ENCODE measurements around the gene NKD1.
"Not testable (repeated sequence)": the region's sequence is repeated elsewhere in the genome, so short reads cannot be mapped to it uniquely, and the experiment has no call there.

The NKD1 gene, protein sequence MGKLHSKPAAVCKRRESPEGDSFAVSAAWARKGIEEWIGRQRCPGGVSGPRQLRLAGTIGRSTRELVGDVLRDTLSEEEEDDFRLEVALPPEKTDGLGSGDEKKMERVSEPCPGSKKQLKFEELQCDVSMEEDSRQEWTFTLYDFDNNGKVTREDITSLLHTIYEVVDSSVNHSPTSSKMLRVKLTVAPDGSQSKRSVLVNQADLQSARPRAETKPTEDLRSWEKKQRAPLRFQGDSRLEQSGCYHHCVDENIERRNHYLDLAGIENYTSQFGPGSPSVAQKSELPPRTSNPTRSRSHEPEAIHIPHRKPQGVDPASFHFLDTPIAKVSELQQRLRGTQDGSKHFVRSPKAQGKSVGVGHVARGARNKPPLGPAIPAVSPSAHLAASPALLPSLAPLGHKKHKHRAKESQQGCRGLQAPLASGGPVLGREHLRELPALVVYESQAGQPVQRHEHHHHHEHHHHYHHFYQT

DNA sequence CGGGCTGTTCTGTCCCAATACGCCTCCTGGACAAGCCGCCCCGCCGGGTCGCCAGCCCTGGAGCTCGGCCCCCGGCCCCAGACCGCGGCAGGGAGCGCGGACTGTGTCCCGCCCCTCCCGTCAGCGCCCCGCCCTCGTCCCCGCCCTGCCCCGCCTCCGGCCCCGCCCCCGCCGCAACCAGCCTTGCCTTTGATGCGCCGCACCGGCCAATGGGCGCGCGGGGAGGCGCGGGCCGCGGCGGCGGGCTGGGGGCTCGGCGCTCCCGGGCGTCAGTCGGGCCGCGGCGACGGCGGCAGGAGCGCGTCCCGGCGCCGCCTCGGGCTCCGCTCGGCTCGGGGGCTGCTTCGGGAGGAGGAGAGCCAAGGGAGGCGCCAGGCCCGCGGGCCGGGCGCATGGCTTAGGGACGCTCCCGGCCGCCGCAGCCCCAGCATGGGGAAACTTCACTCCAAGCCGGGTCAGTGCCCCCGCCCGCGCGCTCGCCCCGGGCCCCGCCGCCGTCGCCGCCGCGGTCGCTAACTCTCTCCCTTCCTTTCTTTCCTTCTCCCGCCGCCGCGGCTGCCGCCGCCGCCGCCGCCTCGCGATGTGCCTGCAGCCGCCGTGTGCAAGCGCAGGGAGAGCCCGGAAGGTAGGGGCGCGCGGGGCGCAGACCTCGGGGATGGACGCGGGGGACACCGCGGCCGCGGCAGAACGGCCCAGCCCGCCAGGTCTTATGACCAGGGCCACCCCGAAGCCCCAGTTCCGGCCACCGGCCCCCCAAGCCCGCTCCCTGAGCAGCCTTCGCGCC lies at the start of gene NKD1:
Gene NKD1, plus strand, starts transcription at position 272 of the 784 bp plus-strand sequence. Its CDS starts 158 bp downstream, at position 430.
- peak in 46 of 51 donors; percentile 11 to 91 (median 63) for DNase-seq

DNA sequence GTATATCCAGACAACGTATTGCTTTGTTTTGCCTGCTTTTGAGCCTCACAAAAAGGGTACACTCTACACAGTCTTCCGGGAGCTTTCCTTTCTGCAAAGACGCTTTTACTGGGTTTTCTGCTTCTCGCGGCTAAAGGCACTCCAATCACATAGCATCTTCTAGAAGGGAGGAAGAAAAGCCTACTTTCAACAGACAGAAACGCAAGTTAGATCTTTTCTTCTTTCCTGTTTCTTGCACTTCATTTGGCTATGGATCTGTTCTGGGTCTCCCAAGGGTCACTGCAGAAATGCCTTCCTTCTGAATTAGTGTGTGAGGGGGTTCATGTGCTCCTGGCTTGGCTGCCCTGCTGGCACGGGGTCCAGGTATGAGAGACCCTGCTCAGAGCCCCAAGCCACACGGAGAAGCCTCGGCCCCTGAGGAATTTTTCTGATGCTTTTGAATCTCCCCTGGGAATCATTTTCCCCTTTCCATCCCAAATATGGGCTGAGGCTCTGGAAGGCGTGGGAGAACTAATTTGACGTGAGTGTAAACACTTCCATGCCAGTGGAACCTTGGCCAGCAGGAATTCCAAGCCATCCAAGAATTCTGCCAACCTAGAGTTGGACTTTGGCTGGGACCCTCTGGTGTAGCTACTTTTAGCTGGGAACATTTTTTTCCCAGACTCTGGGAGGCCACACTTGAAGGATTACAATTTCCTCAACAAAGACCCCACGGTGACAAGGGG lies 49.6 kb upstream of the NKD1 start:
- no peak for DNase-seq

DNA sequence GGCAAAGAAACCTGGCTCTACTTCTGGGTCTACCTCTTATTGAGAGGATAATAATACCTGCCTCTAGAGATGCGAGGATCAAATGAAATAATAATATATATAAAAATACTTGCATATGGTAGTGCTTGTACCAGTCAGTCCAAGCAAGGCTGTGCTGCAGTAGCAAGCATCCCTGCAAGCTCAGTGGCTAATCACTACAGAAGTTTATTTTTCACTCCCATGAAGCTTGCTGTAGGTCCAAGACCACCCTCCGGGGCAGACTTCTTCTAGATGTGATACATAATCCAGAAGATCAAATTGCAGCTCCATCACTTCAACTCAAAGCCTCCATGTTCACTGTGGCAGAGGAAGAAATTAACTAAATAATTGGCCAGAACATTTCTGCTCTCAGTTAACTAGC lies 48.9 kb upstream of the NKD1 start:
- no peak for DNase-seq

DNA sequence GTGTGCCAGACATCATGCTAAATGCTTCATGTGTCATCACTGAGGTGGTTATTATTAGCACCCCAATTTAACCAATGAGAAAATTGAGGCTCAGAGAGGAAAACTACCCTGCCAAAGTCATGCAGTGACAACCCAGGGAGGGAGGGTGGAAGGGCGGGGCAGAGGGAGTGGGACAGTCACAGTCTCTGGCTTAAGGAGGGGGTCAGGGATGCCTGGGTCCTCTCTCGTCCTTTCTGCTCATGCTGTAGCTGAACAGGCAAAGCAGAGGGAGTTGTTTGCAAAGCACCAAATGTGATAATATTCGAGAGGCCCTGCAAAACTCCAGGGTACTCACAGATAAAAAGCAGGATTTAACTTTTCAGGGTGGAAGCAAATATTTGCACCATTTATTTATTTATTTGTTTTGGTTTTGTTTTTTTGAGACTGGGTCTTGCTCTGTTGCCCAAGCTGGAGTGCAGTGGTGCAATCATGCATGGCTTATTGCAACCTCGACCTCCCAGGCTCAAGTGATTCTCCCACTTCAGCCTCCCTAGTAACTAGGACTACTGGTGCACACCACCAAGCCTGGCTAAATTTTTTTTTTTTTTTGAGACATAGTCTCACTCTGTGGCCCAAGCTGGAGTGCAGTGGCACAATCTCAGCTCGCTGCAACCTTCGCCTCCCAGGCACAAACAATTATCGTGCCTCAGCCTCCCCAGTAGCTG lies 47.9 kb upstream of the NKD1 start:
- no peak for DNase-seq

DNA sequence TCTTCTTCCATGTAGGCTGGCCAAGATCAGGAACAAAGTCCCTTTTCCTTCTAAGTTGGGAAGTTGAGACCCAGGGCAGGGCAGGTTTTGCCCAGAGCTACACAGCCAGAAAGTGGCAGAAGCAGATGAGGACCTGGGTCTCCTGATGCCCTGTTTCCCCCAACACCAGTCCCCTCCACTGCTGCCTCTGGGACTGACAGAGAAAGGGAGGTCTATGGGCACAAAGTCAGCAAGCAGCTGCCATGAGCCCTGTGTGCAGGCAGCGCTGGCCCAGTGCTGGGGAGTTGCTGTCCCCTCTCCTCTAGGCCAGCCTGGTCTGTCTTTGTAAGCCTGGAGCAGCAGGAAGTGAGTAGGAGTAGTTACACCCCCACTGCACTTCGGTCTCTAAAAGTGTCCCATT lies 46.9 kb upstream of the NKD1 start:
- no peak for DNase-seq

DNA sequence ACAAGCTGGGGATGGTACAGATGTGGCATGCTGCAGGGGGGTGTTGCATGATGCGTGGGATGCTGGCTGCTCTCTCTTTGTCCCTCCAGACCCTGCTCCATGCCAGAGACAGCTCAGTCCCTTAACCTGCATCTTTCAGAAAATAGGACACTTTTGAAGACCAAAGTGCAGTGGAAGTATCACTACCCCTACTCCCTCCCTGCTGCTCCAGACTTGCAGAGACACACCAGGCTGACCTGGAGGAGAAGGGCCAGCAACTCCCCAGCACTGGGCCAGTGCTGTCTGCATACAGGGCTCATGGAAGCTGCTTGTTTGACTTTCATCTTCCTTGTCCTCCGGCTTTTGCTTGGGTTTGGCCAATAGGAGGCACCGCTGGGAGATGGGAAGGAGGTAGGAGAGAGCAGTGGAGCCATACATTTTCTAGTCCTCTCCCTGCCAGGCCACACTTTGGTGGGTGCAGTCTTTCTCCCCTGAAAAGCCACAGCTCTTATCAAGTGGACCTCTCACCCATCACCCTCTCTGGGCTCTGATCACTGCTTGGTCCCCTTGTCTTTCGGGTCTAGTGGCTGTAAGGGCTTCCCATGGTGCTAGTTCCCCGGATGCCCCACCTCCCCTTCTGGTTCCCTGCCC lies 46.1 kb upstream of the NKD1 start:
- no peak for DNase-seq

DNA sequence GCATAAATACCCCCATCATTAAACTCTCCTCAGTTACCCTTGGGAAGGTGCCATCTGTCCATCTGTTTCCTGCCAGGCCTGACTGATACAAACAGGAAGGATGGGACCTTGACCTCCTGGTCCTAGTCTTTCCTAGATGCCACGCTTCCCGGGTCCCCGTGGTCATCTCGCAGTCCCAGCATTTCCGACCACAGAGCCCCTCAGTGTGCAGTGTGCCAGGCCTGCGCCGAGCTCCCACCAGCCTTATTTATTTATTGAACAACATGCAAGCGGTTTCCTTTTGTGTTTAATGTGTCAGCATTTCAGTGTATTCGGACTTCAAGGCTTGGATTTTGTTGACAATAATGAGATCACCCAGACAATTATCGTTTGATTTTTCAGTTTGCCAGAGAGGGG lies 45.6 kb upstream of the NKD1 start:
- DNase-seq = no peak

DNA sequence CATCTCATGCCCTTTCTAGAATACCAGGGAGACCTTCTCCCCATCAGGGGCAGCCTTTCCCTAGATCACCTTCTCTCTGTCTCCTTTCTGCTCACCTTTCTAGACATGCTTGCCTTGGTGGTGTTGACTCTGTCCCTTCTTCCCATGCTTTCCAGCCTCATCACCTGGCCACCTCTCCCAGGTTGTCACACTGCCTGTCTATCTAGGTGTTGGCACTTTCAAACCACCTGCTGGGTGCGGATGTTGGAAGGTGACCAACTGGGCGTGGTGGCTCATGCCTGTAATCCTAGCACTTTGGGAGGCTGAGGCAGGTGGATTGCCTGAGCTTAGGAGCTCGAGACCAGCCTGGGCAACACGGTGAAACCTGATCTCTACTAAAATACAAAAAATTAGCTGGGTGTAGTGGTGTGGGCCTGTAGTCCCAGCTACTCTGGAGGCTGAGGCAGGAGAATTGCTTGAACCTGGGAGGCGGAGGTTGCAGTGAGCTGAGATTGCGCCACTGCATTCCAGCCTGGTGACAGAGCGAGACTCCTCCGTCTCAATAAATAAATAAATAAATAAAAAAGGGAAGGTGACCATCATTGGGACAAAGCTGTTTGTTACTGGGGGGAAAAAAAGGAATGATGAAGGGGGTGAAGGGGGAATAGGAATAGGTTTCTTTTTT lies 44.2 kb upstream of the NKD1 start:
- not testable (repeated sequence) for DNase-seq

DNA sequence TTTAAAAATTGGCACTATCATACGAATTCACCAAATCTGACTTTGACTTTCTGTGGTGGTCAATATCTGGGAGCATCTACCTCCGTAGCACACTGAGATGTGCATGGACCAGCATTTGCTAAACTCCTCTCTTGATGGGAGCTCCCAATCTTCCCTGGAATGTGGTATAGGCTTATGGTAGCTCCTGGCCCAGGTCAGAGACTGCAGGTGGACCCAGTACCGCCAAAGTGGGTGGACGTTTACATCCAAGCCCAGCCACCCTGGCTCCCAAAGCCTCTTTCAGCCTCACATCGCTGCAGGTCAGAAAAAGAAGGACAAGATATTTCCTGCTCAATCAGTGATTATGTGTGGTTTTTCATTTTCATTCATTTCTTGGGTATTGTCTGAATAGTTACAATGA lies 43.1 kb upstream of the NKD1 start:
- DNase-seq = no peak

DNA sequence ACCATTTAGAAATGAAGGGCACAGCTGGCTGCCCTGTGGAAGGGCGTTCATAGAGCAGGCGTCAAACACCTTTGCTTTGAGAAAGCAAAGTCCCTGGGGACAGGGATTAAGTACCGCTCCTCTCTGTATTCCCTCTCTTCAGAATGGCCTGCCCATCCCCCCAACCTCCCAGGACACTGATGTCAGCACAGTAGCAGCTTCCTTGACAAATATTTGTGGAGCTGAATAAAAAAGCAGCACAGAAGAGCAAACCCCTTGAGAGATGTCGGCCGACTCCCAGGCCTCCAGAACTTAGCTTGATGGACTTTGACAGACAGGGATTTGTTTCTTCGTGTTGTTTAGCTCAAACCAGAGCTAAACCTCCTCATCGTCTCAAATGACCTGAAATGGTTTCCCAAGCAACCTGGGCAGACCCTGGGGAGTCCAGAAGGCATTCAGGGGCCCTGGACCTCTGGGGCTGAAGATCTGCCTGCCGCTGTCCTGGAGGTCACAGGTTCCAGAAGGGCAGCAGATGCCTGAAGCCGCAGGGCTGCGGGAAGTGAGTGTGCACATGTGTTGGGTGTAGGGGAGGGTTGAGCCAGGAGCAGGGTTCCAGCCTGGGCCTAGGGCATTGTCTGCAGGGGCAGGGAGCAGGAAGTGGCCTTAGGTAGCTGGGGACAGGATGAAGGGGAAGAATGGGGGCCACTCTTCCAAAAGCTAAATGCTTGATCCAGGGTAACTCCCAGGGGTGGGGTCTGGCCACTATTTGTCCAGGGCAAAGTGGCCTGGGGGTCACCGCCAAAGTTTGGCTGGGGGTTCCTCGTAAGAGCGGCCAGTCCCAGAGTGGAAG lies 42.3 kb upstream of the NKD1 start:
- no peak for DNase-seq

DNA sequence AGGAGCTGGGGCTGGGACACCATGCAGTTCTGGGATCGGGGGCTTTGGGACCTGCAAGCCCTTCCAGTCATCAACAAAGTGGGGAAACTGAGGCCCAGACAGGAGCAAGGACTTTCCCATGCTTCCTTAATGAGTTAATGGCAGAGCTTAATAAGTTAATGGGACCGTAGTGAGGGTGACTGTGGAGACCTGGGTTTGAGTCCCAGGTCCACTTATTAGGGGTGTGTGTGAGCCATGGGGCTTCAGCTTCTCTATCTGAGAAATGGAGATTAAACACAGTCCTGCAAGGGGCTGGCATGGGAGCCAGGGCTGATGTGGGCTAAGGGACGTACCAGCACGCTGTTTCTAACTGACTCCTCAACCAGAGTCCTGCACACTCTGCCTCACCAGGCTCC lies 41.7 kb upstream of the NKD1 start:
- DNase-seq = no peak

DNA sequence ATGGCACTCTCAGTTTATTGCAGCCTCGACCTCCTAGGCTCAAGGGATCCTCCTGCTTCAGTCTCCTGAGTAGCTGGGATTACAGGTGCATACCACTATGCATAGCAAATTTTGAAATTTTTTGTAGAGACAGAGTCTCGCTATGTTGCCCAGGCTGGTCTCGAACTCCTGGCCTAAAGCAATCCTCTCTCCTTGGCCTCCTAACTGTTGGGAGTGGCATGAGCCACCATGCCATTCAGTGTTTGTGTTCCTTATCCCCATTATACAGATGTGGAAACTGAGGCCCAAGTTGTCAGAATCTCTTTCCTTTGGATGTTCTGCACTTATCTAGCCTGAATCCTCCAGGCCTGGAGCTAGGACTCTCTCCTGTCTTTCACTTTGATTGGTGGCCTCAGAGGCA lies 40.8 kb upstream of the NKD1 start:
- DNase-seq = no peak

DNA sequence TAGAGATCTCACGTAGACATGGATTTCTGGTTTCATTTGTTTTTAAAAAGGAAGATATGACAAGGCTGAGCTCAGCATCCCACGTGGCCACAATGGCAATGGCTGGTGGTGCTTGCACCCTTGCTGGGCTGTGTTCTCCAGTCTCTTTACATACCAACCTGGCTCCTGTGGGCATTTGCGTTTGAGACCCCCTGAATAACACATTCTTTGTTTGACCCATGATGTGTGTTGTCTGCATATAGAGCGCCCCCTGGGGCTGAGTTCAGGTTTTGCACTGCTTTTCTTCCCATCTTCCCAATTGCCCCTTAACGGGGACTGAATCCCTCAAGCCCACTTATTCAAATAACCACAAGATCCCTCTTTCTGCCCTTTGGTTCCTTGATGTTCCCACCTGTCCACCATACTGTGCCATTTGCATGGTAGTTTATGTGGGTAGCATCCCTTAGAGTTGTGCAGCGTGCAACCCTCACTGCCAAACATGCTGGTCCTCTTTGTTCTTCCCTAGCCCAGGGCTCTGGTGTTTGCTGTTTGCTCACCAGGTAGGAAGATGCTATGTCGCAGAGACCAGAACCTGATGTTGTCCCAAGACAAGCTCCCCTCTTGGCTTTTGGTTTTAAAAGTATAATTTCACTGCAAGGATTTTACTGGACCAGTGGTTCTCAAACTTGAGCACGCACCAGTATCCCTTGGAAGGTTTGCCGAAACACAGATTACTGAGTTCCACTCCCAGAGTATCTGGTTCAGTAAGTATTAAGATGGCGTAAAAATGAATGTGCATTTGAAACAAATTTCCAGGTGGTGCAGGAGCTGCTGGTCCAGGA lies 38.5 kb upstream of the NKD1 start:
- peak in 11 of 51 donors; percentile 1 to 30 (median 8) for DNase-seq

DNA sequence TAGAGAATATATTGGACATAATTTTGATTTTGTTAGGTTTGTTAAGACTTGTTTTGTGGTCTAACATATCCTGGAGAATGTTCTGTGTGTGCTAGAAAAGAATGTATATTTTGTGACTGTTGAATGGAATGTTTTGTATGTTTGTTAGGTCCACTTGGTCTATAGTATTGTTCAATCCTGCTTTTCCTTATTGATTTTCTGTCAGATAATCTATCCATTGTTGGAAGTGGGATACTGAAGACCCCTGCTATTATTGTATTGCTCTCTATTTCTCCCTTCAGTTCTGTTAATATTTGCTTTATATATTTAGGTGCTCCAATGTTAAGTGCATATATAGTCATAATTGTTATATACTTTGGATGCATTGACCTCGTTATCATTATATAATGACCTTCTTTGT lies 33.0 kb upstream of the NKD1 start:
- no peak for DNase-seq

DNA sequence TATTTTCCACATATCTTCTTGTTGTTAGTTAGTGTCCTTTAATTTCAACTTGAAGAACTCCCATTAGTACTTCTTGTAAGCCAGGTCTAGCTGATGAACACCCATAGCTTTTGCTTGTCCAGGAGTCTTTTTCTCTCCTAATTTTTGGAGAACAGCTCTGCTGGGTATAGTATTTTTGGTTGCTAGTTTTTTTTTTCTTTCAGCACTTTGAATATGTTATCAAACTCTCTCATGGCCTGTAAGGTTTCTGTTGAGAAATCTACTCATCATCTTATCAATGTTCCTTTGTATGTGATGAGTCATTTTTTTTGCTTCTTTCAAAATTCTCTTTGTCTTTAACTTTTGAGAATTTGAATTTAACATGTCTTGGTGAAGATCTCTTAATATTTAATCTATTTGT lies 31.8 kb upstream of the NKD1 start:
- DNase-seq = no peak

DNA sequence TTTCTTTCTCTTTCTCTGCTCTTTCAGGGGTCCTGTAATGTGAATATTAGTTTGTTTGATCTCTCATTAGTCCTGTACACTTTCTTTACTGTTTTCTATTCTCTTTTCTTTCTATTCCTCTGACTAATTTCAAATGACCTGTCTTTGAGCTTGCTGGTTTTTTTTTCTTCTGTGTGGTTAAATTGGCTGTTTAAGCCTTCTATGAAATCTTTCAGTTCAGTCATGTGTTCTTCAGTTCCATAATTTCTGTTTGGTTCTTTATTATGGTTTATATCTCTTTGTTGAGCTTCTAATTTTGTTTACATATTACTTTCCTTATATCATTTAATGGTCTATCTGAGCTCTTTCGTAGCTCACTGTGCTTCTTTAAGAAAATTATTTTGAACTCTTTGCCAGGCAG lies 31.3 kb upstream of the NKD1 start:
- DNase-seq = no peak

DNA sequence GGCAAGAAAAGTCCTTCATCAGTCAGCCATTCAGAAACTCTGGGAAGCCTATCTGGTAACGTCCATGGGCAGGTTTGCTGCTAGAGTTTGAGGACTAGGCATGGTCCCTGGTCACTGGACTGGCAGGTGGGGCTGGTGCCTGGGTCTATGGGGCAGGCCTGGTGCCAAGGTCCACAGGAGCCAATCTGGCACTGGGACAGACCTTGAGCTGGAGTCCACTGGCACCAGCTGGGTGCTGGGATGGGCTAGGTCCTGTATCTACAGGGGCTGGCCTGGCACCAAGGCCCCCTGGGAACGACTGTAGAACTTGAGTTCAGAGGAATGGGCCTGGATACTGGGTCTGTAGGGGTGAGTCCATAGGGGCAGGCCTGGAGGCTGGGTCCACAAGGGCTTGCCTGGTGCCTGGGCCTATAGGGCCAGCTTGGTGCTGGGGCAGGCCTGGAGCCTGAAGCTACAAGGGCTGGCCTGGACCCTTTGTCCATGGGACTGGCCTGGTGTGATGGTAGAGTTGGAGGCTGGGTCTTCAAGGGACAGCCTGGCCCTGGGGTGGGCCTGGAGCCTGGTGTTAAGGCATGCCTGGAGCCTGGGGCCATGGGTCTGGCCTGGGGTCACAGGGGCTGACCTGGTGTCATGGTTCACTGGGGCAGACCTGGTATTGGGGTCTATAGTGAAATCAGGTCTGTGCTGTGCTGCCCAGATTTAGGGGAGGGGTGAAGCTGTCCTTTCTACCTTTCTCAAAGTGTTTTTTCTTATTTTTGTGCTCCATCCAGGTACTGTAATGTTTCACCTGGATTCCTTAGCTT lies 30.5 kb upstream of the NKD1 start:
- no peak for DNase-seq

DNA sequence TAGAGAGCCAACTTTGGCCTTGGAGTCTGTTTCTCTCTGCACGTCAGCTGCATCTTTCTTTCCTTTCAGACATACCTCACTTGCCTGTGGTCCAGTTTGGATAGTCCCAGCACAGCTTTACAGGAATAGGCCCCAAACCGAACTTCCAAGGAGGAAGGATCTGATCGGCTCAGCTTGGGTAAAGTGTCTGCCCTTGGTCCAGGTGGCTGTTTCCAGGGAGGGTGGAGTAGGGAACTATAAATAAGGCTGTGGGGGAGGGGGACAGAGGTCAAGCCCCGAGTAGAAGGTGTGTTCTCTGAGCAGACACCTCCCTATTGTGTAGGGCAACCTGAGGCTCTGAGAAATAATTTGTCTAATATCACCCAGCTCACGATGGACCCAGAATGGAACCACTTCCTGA lies 29.2 kb upstream of the NKD1 start:
- no peak for DNase-seq

All from hypothalamus (tissue), 51 donors.